Stimulated activated naive CD8-positive, alpha-beta T cell treated with anti-CD3 and anti-CD28 coated beads, Interleukin-15, amount 100 ng/mL, for 72 hours (primary cell): ENCODE data around the gene PLEKHG5.

Source experiments
- ATAC-seq: fragments of 150-1000 bp; cut with Tn5 transposase; 2 replicates; pipeline ENCODE4 v1.10.0; 2021; ENCODE audit warnings: mild to moderate bottlenecking, moderate library complexity
- DNase-seq, 2 donors: peaks; one replicate each; pipeline ENCODE4 v3.0.0; 2021 to 2022
- H3K27ac Mint-ChIP-seq, 2 donors: one replicate each; pipeline ENCODE4 v1.8.0; 2022; ENCODE audit warnings: mild to moderate bottlenecking in 2 of 2, mixed read lengths in 2 of 2, moderate library complexity in 2 of 2
- H3K27me3 Mint-ChIP-seq: one replicate; pipeline ENCODE4 v1.8.0; 2022; ENCODE audit warnings: mixed read lengths
- H3K4me1 Mint-ChIP-seq: one replicate; pipeline ENCODE4 v1.8.0; 2022; ENCODE audit warnings: mild to moderate bottlenecking, mixed read lengths
- H3K4me3 Mint-ChIP-seq, 2 donors: one replicate each; pipeline ENCODE4 v1.8.0; 2022; ENCODE audit warnings: mild to moderate bottlenecking in 2 of 2, mixed read lengths in 2 of 2, moderate library complexity in 1 of 2
- H3K9me3 Mint-ChIP-seq, 2 donors: one replicate each; pipeline ENCODE4 v1.8.0; 2022; ENCODE audit warnings: mixed read lengths in 2 of 2

PLEKHG5 gene

DNA sequence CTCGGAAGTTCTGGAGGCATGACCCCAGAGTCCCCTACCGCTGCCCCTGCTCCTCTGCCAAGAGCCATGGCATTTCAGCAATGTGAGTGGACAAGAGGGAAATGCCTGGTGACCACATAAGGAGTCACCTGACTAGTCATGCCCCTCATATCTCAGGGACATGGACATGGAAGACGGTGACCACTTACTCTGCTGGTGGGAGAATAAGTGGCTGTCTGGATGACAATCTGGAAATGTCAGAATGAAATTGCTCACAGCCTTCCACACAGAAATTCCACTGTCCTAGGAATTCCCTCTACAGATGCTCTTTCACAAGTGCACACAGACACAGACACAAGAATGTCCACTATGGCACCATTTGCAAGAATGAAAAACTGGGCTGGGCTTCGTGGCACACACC is 24.3 kb upstream of the PLEKHG5 start:
- ATAC-seq, result no peak
- H3K4me3 Mint-ChIP-seq, result no peak overlapping the region
- no peak overlapping the region for H3K27ac Mint-ChIP-seq
- no peaks in the 10 kb centered on the region for H3K27me3 Mint-ChIP-seq
- DNase-seq, result no peak
- no peaks in the 10 kb centered on the region for H3K9me3 Mint-ChIP-seq
- no peaks in the 10 kb centered on the region for H3K4me1 Mint-ChIP-seq

- DNase-seq (no peak), ATAC-seq (no peak)
- H3K27me3 Mint-ChIP-seq, result no peaks in the 10 kb centered on the region
- H3K9me3 Mint-ChIP-seq, result no peaks in the 10 kb centered on the region
- H3K4me1 Mint-ChIP-seq, result no peaks in the 10 kb centered on the region
- no peak overlapping the region for H3K4me3 Mint-ChIP-seq
- peak overlapping the region in 1 of 2 donors; percentile 63 for H3K27ac Mint-ChIP-seq
Observed at GRCh38 chr1:6513320-6513801, 21.9 kb upstream of the PLEKHG5 start.

GRCh38 chr1:6512908-6513280 is 21.4 kb upstream of the PLEKHG5 start:
- no peak for DNase-seq
- ATAC-seq, result no peak
- no peaks in the 10 kb centered on the region for H3K9me3 Mint-ChIP-seq
- H3K4me3 Mint-ChIP-seq, result no peak overlapping the region
- H3K4me1 Mint-ChIP-seq, result no peaks in the 10 kb centered on the region
- no peaks in the 10 kb centered on the region for H3K27me3 Mint-ChIP-seq
- peak overlapping the region in 1 of 2 donors; percentile 83 for H3K27ac Mint-ChIP-seq

GRCh38 chr1:6512245-6512907 is 20.9 kb upstream of the PLEKHG5 start:
- Mint-ChIP-seq H3K9me3 (no peaks in the 10 kb centered on the region), H3K27ac (peak overlapping the region in 1 of 2 donors; percentile 83)
- ATAC-seq, result no peak

GRCh38 chr1:6511561-6512244 is 20.2 kb upstream of the PLEKHG5 start:
- H3K27ac Mint-ChIP-seq, result no peak overlapping the region
- peak; percentile 24 for ATAC-seq
- no peaks in the 10 kb centered on the region for H3K4me1 Mint-ChIP-seq
- no peaks in the 10 kb centered on the region for H3K27me3 Mint-ChIP-seq
- DNase-seq, result no peak
- H3K4me3 Mint-ChIP-seq, result no peak overlapping the region
- H3K9me3 Mint-ChIP-seq, result no peaks in the 10 kb centered on the region

More at GRCh38 chr1:6512245-6512907, 20.9 kb upstream of the PLEKHG5 start:
- Mint-ChIP-seq H3K4me3 (no peak overlapping the region), H3K4me1 (no peaks in the 10 kb centered on the region), H3K27me3 (no peaks in the 10 kb centered on the region)
- no peak for DNase-seq

DNA sequence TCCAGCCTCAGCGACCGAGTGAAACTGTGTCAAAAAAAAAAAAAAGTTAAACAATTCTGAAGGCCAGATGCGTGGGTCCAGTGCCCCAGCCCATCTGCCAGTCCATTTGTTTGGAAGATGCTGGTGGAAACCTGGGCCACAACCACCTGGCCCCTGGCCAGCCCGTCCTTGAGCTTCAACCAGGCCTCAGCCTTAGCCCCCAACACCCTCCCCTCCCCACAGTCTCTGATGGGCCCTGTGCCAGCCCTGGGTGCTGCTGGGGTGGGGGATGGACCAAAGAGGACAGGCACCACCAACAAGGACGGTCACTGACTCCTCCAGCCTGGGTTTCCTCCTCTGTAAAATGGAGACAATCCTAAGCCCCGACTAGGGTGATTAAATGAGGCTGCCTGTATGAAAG is 19.6 kb upstream of the PLEKHG5 start:
- Mint-ChIP-seq H3K4me1 (no peaks in the 10 kb centered on the region), H3K4me3 (no peak overlapping the region), H3K27me3 (no peaks in the 10 kb centered on the region), H3K9me3 (no peaks in the 10 kb centered on the region), H3K27ac (no peak overlapping the region)
- ATAC-seq (no peak), DNase-seq (no peak)

- Mint-ChIP-seq H3K4me3 (no peak overlapping the region), H3K4me1 (no peaks in the 10 kb centered on the region), H3K9me3 (no peaks in the 10 kb centered on the region), H3K27me3 (peaks cover 2% of the 10 kb centered on the region), H3K27ac (no peak overlapping the region)
- no peak for DNase-seq
- no peak for ATAC-seq
Observed at GRCh38 chr1:6510493-6510892, 19.0 kb upstream of the PLEKHG5 start.

- Mint-ChIP-seq H3K27me3 (peaks cover 8% of the 10 kb centered on the region), H3K9me3 (no peaks in the 10 kb centered on the region), H3K4me1 (no peaks in the 10 kb centered on the region), H3K27ac (no peak overlapping the region), H3K4me3 (no peak overlapping the region)
- ATAC-seq, result no peak
- no peak for DNase-seq
Observed at GRCh38 chr1:6509919-6510291, 18.4 kb upstream of the PLEKHG5 start.

- Mint-ChIP-seq H3K4me3 (no peak overlapping the region), H3K27me3 (peaks cover 14% of the 10 kb centered on the region), H3K9me3 (no peaks in the 10 kb centered on the region), H3K4me1 (no peaks in the 10 kb centered on the region), H3K27ac (no peak overlapping the region)
- DNase-seq, result no peak
- no peak for ATAC-seq
Observed at GRCh38 chr1:6509220-6509918, 17.9 kb upstream of the PLEKHG5 start.

DNA sequence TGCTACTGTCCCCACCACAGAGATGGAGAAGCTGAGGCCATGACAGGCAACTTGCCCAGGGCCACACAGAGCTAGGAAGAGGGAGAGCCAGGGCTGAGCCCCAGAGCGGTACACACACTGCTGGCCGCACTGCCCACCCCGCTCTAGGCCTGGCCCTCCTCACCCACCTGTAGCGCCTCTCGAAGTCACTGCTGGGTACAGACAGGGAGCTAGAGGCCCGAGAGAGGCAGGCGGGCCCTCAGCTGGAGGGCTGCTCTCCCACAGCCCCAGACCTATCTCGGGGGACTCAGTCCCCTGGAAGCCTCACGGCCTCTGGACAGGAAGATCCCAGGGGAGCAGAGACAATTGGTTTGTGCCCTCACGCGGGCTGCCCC is 17.3 kb upstream of the PLEKHG5 start:
- DNase-seq (no peak), ATAC-seq (no peak)
- Mint-ChIP-seq H3K27ac (no peak overlapping the region), H3K4me3 (no peak overlapping the region), H3K4me1 (no peaks in the 10 kb centered on the region), H3K27me3 (peaks cover 18% of the 10 kb centered on the region), H3K9me3 (no peaks in the 10 kb centered on the region)

GRCh38 chr1:6508154-6508815 is 16.8 kb upstream of the PLEKHG5 start:
- Mint-ChIP-seq H3K4me1 (no peaks in the 10 kb centered on the region), H3K27me3 (peaks cover 18% of the 10 kb centered on the region)

DNA sequence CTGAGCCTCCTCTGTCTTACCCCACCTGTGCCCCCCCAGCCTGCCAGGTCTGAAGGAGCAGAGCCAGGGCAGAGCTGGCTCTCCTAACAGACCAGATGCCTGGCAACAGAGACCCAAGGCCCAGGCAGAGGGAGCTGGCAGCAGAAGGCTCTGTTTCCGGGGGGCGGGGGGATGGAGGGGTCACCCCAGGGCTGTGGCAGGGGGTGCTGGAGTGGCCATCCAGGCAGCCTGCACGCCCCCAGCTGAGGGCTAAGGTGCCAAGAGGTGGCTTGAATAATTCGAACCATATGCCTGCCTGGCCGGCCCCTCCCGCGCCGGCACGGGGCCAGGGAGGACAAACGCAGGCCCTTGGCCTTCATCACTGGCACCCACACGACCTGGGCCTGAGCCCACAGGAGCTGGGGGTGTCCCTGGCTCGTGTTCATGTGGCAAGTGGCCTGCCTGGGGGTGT is 16.0 kb upstream of the PLEKHG5 start:
- Mint-ChIP-seq H3K4me1 (no peaks in the 10 kb centered on the region), H3K9me3 (no peaks in the 10 kb centered on the region), H3K27me3 (peaks cover 18% of the 10 kb centered on the region), H3K27ac (no peak overlapping the region), H3K4me3 (no peak overlapping the region)
- no peak for ATAC-seq
- DNase-seq, result no peak

More at GRCh38 chr1:6508154-6508815, 16.8 kb upstream of the PLEKHG5 start:
- ATAC-seq (no peak), DNase-seq (no peak)
- H3K9me3 Mint-ChIP-seq, result no peaks in the 10 kb centered on the region
- H3K27ac Mint-ChIP-seq, result no peak overlapping the region
- H3K4me3 Mint-ChIP-seq, result no peak overlapping the region

DNA sequence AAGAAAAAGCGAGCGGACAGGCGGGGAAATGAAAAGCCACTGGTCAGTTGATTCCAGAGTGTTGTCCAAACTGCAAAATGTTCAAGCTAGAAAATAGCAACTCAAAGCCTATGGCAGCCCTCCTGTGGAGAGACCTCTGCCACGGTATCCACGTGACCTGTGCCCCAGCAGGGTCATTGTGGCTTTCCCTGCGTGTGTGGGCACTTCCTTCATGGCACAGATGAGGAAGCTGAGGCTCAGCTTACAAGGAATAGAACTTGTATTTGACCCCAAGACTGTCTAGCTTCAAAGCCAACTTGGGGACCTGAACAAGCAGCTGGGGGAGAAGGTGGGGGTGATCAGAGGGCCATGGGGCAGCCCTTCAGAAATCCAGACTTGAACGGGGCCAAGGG is 15.6 kb upstream of the PLEKHG5 start:
- Mint-ChIP-seq H3K9me3 (no peaks in the 10 kb centered on the region), H3K4me1 (no peaks in the 10 kb centered on the region), H3K27me3 (peaks cover 19% of the 10 kb centered on the region), H3K4me3 (no peak overlapping the region), H3K27ac (no peak overlapping the region)
- DNase-seq (no peak), ATAC-seq (no peak)

DNA sequence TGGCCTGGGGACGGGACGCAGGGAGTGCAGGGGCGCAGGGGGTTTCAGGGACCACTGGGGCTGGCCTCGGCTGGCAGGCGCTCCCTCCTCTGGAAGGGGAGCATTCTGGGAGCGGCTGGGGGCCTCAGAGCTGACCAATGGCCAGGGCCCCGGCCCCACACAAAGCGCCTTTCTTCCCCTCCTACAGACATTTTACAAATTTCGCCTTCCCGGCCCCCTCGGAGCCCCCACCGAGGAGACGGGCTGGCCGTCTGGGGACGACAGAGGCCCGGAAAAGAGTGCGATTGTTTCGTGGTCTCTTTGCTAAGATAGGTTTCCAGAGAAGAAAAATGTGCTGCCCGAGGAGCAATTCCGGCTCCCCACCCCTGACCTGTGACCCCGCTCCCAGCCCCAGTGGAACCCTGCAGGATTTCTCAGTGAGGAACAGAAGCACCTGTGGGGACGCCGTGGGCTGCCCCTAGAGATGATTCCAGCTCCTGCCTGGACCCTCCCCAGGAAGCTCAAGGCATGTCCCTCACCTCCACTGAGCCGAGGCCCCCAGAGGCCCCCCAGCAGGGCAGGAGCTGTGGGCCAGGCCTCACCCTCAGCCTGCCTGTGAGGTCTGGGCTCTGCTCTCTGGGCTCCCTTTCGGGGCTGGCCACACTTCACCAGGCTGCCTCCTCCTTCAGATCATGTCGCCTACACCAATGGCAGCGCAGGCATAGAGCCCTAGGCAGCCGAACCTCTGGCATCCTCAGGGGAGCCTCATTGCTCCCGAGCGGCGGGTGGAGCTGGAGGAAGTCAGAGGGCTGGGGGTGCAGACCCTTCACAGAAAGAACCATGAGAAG is 15.0 kb upstream of the PLEKHG5 start:
- Mint-ChIP-seq H3K27me3 (peaks cover 25% of the 10 kb centered on the region), H3K9me3 (no peaks in the 10 kb centered on the region), H3K4me3 (no peak overlapping the region), H3K27ac (no peak overlapping the region), H3K4me1 (no peaks in the 10 kb centered on the region)
- DNase-seq (no peak), ATAC-seq (no peak)
